ENCODE results near the gene HOXB2.
A peak's percentile ranks its signal among the peaks of the same experiment; 100 is the strongest.
"Not testable (repeated sequence)": the region's sequence is repeated elsewhere in the genome, so short reads cannot be mapped to it uniquely, and the experiment has no call there.

Gene HOXB2

GRCh38 chr17:48513666-48514455 lies 31.0 kb downstream of the HOXB2 start:
- DNase-seq = no peak

- DNase-seq = no peak
Measured at GRCh38 chr17:48513097-48513496, 31.8 kb downstream of the HOXB2 start.

GRCh38 chr17:48510761-48511604 lies 33.9 kb downstream of the HOXB2 start:
- peak; percentile 40 for DNase-seq

- no peak for DNase-seq
Measured at GRCh38 chr17:48510381-48510760, 34.5 kb downstream of the HOXB2 start.

- DNase-seq = not testable (repeated sequence)
Measured at GRCh38 chr17:48509708-48510107, 35.2 kb downstream of the HOXB2 start.

- DNase-seq = no peak
Measured at GRCh38 chr17:48506246-48506645, 38.7 kb downstream of the HOXB2 start.

- peak; percentile 80 for DNase-seq
Measured at GRCh38 chr17:48505788-48506187, 39.1 kb downstream of the HOXB2 start.

- no peak for DNase-seq
Measured at GRCh38 chr17:48504953-48505352, 40.0 kb downstream of the HOXB2 start.

- no peak for DNase-seq
Measured at GRCh38 chr17:48503747-48504146, 41.2 kb downstream of the HOXB2 start.

GRCh38 chr17:48502901-48503300 lies 42.0 kb downstream of the HOXB2 start:
- no peak for DNase-seq

- no peak for DNase-seq
Measured at GRCh38 chr17:48502312-48502711, 42.6 kb downstream of the HOXB2 start.

GRCh38 chr17:48500435-48501426 lies 44.2 kb downstream of the HOXB2 start:
- DNase-seq = peak; percentile 64

- DNase-seq = no peak
Measured at GRCh38 chr17:48499735-48500434, 45.0 kb downstream of the HOXB2 start.

- no peak for DNase-seq
Measured at GRCh38 chr17:48499248-48499647, 45.7 kb downstream of the HOXB2 start.

- DNase-seq = no peak
Measured at GRCh38 chr17:48498164-48498850, 46.6 kb downstream of the HOXB2 start.

- DNase-seq = peak; percentile 65
Measured at GRCh38 chr17:48497103-48497502, 47.8 kb downstream of the HOXB2 start.

GRCh38 chr17:48494335-48494734 lies 50.6 kb downstream of the HOXB2 start:
- peak; percentile 62 for DNase-seq
